Adrenal gland (tissue), 5 donors: ENCODE results near the gene PACS1.

Experiments used
- POLR2A ChIP-seq, 2 donors: fragments of 450-650 bp; IDR thresholded peaks; one replicate each; pipeline ENCODE4 v1.6.1; 2017; ENCODE audit warnings: antibody characterized with exemption in 2 of 2, mild to moderate bottlenecking in 2 of 2, moderate library complexity in 1 of 2
- TF ChIP-seq, protein P1 (sequence below), 6 experiments: fragments of 450-650 bp in 4 of 6; fragments of 200-600 bp in 2 of 6; sonication (generic) in 1 of 6; IDR thresholded peaks; 1 replicate in 5 of 6; 2 replicates in 1 of 6; pipeline versions ENCODE4 v1.5.1 to v1.8.0; 2016 to 2021; ENCODE audit warnings: antibody characterized with exemption in 6 of 6, mild to moderate bottlenecking in 2 of 6, moderate library complexity in 1 of 6
- donor health status: DM: no; HTN: no; CAD: no.

DNA sequence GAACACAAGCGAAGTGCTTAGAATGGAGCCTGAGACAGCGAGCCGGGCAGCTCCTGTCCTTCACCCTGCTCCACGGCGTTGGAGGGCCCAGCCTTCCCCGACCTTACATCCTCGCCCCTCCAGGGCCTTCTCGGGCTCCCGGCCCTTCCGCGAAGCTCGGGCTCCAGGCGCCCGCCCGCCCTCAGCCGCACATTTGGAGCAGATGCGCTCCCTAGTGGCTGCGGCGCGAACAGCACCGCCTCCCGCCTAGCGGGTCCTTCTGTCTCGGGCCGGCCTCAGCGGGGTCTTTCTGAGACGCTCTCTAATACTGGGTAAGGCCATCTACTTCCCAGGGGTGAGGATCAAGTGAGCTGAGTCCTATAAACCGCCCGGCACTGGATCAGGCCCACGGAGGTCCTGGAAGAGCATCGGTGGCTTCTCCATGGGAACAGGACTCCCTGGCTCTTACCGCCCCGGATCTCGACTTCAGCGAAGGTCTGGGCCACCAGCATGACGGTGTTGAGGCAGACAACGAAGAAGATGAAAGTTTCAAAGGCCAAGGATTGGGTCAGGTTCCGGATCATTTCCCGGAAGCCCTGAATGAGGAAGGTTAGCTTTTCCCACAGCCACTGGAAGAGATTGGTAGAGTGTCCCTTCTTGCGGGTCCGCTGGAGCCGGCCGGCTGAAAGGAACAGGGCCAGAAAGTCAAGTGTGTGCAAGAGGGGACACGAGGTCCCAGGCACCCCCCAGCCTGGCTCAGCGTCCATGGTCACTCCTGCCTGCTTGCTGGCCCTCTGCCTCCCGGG, 47.5 kb upstream of the PACS1 start:
- TF ChIP-seq, protein P1, sequence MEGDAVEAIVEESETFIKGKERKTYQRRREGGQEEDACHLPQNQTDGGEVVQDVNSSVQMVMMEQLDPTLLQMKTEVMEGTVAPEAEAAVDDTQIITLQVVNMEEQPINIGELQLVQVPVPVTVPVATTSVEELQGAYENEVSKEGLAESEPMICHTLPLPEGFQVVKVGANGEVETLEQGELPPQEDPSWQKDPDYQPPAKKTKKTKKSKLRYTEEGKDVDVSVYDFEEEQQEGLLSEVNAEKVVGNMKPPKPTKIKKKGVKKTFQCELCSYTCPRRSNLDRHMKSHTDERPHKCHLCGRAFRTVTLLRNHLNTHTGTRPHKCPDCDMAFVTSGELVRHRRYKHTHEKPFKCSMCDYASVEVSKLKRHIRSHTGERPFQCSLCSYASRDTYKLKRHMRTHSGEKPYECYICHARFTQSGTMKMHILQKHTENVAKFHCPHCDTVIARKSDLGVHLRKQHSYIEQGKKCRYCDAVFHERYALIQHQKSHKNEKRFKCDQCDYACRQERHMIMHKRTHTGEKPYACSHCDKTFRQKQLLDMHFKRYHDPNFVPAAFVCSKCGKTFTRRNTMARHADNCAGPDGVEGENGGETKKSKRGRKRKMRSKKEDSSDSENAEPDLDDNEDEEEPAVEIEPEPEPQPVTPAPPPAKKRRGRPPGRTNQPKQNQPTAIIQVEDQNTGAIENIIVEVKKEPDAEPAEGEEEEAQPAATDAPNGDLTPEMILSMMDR (IDR thresholded peaks at IDR 0.05), result peak; percentile 78 to 97 (median 91)
- no peak for TF ChIP-seq POLR2A (IDR thresholded peaks at IDR 0.05)
